Stimulated activated CD4-positive, alpha-beta T cell treated with anti-CD3 and anti-CD28 coated beads, Interleukin-4, amount 100 ng/mL, for 48 hours (primary cell): ENCODE results near the gene RAP1GAP.
"Not testable (repeated sequence)": the region's sequence is repeated elsewhere in the genome, so short reads cannot be mapped to it uniquely, and the experiment has no call there.

Source experiments
- DNase-seq, 2 donors: peaks; one replicate each; pipeline ENCODE4 v3.0.0-alpha.2; 2020; ENCODE audit warnings: low read depth in 2 of 2

RAP1GAP gene

GRCh38 chr1:21677168-21677567, 8.0 kb upstream of the RAP1GAP start:
- DNase-seq = no peak

- DNase-seq = no peak
These were observed 5.8 kb upstream of the RAP1GAP start for GRCh38 chr1:21674957-21675356.

GRCh38 chr1:21673853-21674252, 4.7 kb upstream of the RAP1GAP start:
- DNase-seq = not testable (repeated sequence)

GRCh38 chr1:21673277-21673780, 4.2 kb upstream of the RAP1GAP start:
- no peak for DNase-seq

- DNase-seq = no peak
These were observed 3.5 kb upstream of the RAP1GAP start for GRCh38 chr1:21672478-21673276.

GRCh38 chr1:21671915-21672314, 2.8 kb upstream of the RAP1GAP start:
- no peak for DNase-seq

- DNase-seq = no peak
These were observed 2.1 kb upstream of the RAP1GAP start for GRCh38 chr1:21670956-21671902.

GRCh38 chr1:21670059-21670881, 1.1 kb upstream of the RAP1GAP start:
- no peak for DNase-seq

- no peak for DNase-seq
These were observed 253 bp downstream of the RAP1GAP start for GRCh38 chr1:21668951-21669257.

GRCh38 chr1:21668232-21668950, 766 bp downstream of the RAP1GAP start:
- no peak for DNase-seq

- DNase-seq = no peak
These were observed 1.6 kb downstream of the RAP1GAP start for GRCh38 chr1:21667348-21668231.

GRCh38 chr1:21666576-21667320, 2.4 kb downstream of the RAP1GAP start:
- DNase-seq = no peak

- no peak for DNase-seq
These were observed 3.2 kb downstream of the RAP1GAP start for GRCh38 chr1:21665711-21666575.

- no peak for DNase-seq
These were observed 4.2 kb downstream of the RAP1GAP start for GRCh38 chr1:21664806-21665588.

GRCh38 chr1:21663951-21664805, 5.0 kb downstream of the RAP1GAP start:
- no peak for DNase-seq

- DNase-seq = no peak
These were observed 5.8 kb downstream of the RAP1GAP start for GRCh38 chr1:21663248-21663950.
